A549 (cell line): Measurements from ENCODE around the gene PLA2G5. TPM values are rescaled to one million over a fixed set of nuclear protein-coding genes. Genes with fewer than 3 reads are reported as not detected.
"Not testable (repeated sequence)": the region's sequence is repeated elsewhere in the genome, so short reads cannot be mapped to it uniquely, and the experiment has no call there.

Source experiments
- ATAC-seq, 2 experiments: fragments of 200-7000 bp in 1 of 2; fragments of >200 bp in 1 of 2; cut with Nextera tagmentation in 1 of 2; cut with Tn5 transposase in 1 of 2; 3 replicates each; pipeline versions ENCODE4 v1.8.0 to v1.9.1; 2018 to 2020; ENCODE audit warnings: mild to moderate bottlenecking in 1 of 2, moderate library complexity in 1 of 2
- CTCF ChIA-PET: fragments of 300-600 bp; sonication (Branson Sonifier 250); formaldehyde crosslinking; extraction: SDS; loops from one replicate; lab custom pipeline; 2021; ENCODE audit warnings: antibody characterized with exemption, inconsistent platforms; lab: Yijun Ruan, JAX
- POLR2A ChIA-PET: fragments of 350-600 bp; formaldehyde crosslinking; extraction: SDS; loops from one replicate; lab custom pipeline; 2021; ENCODE audit warnings: antibody characterized with exemption, inconsistent platforms; lab: Yijun Ruan, JAX
- DNase-seq, 2 experiments: peaks; one replicate each; pipeline versions ENCODE4 v3.0.0 to v3.0.0-alpha.2; 2011 to 2016; ENCODE audit warnings: low read depth in 1 of 2, low spot score in 1 of 2
- FAIRE-seq: peaks from 2 replicates; lab custom pipeline; 2011; peaks lifted over from hg19 to GRCh38; lab: Jason Lieb, UNC
- H3K27ac ChIP-seq, 2 experiments: fragments of >200 bp; sonication (Bioruptor Twin); formaldehyde crosslinking; 3 replicates each; pipeline ENCODE4 v1.5.1; 2016 to 2017
- H3K4me1 ChIP-seq: fragments of >200 bp; sonication (Bioruptor Twin); formaldehyde crosslinking; 3 replicates; pipeline ENCODE4 v1.6.1; 2016
- H3K4me2 ChIP-seq: fragments of >200 bp; sonication (Bioruptor Twin); formaldehyde crosslinking; 3 replicates; pipeline ENCODE4 v1.6.1; 2016
- H3K4me3 ChIP-seq: fragments of >200 bp; sonication (Bioruptor Twin); formaldehyde crosslinking; 3 replicates; pipeline ENCODE4 v1.5.1; 2016
- H3K9me3 ChIP-seq: fragments of >200 bp; sonication (Bioruptor Twin); formaldehyde crosslinking; 3 replicates; pipeline ENCODE4 v1.6.1; 2016
- ESRRA ChIP-seq: fragments of 150-350 bp; IDR thresholded peaks from 2 replicates; pipeline ENCODE4 v1.6.1; 2014; ENCODE audit warnings: mild to moderate bottlenecking, low read length, borderline replicate concordance
- HDAC2 ChIP-seq: fragments of 200-600 bp; sonication (generic); IDR thresholded peaks from 2 replicates; pipeline ENCODE4 v1.6.1; 2016
- HOXA7 ChIP-seq: fragments of 250-450 bp; sonication (Bioruptor Pico); IDR thresholded peaks from 2 replicates; pipeline ENCODE4 v1.5.0; 2020; ENCODE audit warnings: mild to moderate bottlenecking, moderate library complexity
- HOXB13 ChIP-seq: fragments of 250-450 bp; sonication (Bioruptor Pico); IDR thresholded peaks from 2 replicates; pipeline ENCODE4 v1.5.0; 2020; ENCODE audit warnings: low read depth, mild to moderate bottlenecking, moderate library complexity
- KDM1A ChIP-seq: fragments of 200-600 bp; sonication (generic); IDR thresholded peaks from 2 replicates; pipeline ENCODE4 v1.6.1; 2016; ENCODE audit warnings: low read depth, mild to moderate bottlenecking
- KDM5A ChIP-seq: fragments of 200-600 bp; sonication (generic); IDR thresholded peaks from 2 replicates; pipeline ENCODE4 v1.6.1; 2016; ENCODE audit warnings: antibody characterized with exemption, mild to moderate bottlenecking
- MAFK ChIP-seq: fragments of 450-650 bp; IDR thresholded peaks from 2 replicates; pipeline ENCODE4 v1.6.1; 2014; ENCODE audit not compliant: partially characterized antibody
- NFE2L2 ChIP-seq: fragments of 150-350 bp; conservative IDR thresholded peaks from 2 replicates; pipeline ENCODE4 v1.6.1; 2014; ENCODE audit warnings: low read length
- POLR2A ChIP-seq: IDR thresholded peaks from 2 replicates; pipeline ENCODE4 v1.6.1; 2012; ENCODE audit warnings: mild to moderate bottlenecking, low read length
- RAD21 ChIP-seq, 2 experiments: fragments of >200 bp in 1 of 2; sonication (Bioruptor Twin) in 1 of 2; formaldehyde crosslinking in 1 of 2; IDR thresholded peaks in 1 of 2; conservative IDR thresholded peaks in 1 of 2; 2 replicates in 1 of 2; 3 replicates in 1 of 2; pipeline ENCODE4 v1.6.1; 2012 to 2018; ENCODE audit warnings: inconsistent platforms in 1 of 2
- SREBF2 ChIP-seq: fragments of 450-650 bp; IDR thresholded peaks from 2 replicates; pipeline ENCODE4 v1.6.1; 2014; ENCODE audit warnings: mild to moderate bottlenecking, moderate library complexity
- TP53 ChIP-seq: fragments of 250-450 bp; sonication (Bioruptor Pico); IDR thresholded peaks from 2 replicates; pipeline ENCODE4 v1.5.0; 2021; ENCODE audit warnings: mild to moderate bottlenecking, moderate library complexity
- ZC3H11A ChIP-seq: fragments of 450-650 bp; IDR thresholded peaks from 2 replicates; pipeline ENCODE4 v1.6.1; 2014; ENCODE audit warnings: antibody characterized with exemption, mild to moderate bottlenecking
- ZNF302 ChIP-seq: fragments of 250-450 bp; sonication (Bioruptor Pico); IDR thresholded peaks from 2 replicates; pipeline ENCODE4 v1.9.0; 2021; ENCODE audit warnings: inconsistent platforms, mild to moderate bottlenecking, moderate library complexity
- ZSCAN20 ChIP-seq: fragments of 250-450 bp; sonication (Bioruptor Pico); IDR thresholded peaks from 2 replicates; pipeline ENCODE4 v1.8.0; 2022; ENCODE audit warnings: mild to moderate bottlenecking, moderate library complexity
- WGBS: methylation state at CpG from one replicate; pipeline ENCODE4 v1.1.6; 2017; ENCODE audit errors: missing lambda C conversion rate; 5-methylcytosine and 5-hydroxymethylcytosine counted together
- polyA plus RNA-seq, 4 experiments: library from polyadenylated mRNA; depleted of rRNA in 3 of 4; stranded (reverse); fragments of >200 nt; fragmentation: RNase III in 1 of 4; extraction: RNeasy Plus Mini Kit Qiagen cat#74134 plus additional on column Dnase treatment in 1 of 4; gene quantifications; 2 replicates in 3 of 4; 3 replicates in 1 of 4; pipeline ENCODE4 v1.2.3, GENCODE V29; 2011 to 2017
- TF ChIP-seq, protein P1 (sequence below): fragments of 200-600 bp; sonication (generic); IDR thresholded peaks from 2 replicates; pipeline ENCODE4 v1.6.1; 2016; ENCODE audit warnings: antibody characterized with exemption, mild to moderate bottlenecking, moderate library complexity
- TF ChIP-seq, protein P2 (sequence below): fragments of 250-450 bp; sonication (Bioruptor Pico); IDR thresholded peaks from 2 replicates; pipeline ENCODE4 v1.5.0; 2021; ENCODE audit warnings: mild to moderate bottlenecking, moderate library complexity, borderline replicate concordance
- TF ChIP-seq, protein P3 (sequence below): fragments of >200 bp; sonication (Bioruptor Twin); formaldehyde crosslinking; IDR thresholded peaks from 3 replicates; pipeline ENCODE4 v1.5.1; 2016
- TF ChIP-seq, protein P4 (sequence below): IDR thresholded peaks from 2 replicates; pipeline ENCODE4 v1.6.1; 2012; ENCODE audit warnings: low read depth, borderline replicate concordance
- TF ChIP-seq, protein P5 (sequence below): fragments of 250-450 bp; sonication (Bioruptor Pico); IDR thresholded peaks from 2 replicates; pipeline ENCODE4 v1.5.0; 2020; ENCODE audit warnings: low read depth, mild to moderate bottlenecking, moderate library complexity
- TF ChIP-seq, protein P6 (sequence below): fragments of >200 bp; sonication (Bioruptor Twin); formaldehyde crosslinking; IDR thresholded peaks from 2 replicates; pipeline ENCODE4 v1.6.1; 2016

Gene PLA2G5
- polyA plus RNA-seq, 2 of the 4 experiments (the other 2 are of a cell fraction): not detected

DNA sequence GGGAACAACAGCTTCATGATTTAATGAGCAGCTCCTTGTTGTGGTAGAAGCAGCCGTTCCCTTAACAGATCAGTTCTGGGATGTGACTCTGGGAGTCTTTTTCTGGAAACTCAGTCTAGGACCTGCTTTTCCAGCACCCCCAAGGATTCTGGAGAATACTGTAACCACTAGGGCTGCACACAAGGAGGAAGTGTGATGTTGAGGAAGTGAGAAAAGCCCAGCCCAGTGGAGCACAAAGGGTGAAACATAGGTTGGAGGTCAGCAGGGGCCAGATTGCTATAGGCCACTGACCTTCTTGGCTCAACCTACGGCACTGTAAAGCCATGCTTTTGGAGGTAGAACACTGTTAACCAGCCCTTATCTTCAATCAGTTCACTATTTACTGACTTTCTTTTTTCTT, 10.1 kb upstream of the PLA2G5 start (continued):
- TF ChIP-seq, protein P1, sequence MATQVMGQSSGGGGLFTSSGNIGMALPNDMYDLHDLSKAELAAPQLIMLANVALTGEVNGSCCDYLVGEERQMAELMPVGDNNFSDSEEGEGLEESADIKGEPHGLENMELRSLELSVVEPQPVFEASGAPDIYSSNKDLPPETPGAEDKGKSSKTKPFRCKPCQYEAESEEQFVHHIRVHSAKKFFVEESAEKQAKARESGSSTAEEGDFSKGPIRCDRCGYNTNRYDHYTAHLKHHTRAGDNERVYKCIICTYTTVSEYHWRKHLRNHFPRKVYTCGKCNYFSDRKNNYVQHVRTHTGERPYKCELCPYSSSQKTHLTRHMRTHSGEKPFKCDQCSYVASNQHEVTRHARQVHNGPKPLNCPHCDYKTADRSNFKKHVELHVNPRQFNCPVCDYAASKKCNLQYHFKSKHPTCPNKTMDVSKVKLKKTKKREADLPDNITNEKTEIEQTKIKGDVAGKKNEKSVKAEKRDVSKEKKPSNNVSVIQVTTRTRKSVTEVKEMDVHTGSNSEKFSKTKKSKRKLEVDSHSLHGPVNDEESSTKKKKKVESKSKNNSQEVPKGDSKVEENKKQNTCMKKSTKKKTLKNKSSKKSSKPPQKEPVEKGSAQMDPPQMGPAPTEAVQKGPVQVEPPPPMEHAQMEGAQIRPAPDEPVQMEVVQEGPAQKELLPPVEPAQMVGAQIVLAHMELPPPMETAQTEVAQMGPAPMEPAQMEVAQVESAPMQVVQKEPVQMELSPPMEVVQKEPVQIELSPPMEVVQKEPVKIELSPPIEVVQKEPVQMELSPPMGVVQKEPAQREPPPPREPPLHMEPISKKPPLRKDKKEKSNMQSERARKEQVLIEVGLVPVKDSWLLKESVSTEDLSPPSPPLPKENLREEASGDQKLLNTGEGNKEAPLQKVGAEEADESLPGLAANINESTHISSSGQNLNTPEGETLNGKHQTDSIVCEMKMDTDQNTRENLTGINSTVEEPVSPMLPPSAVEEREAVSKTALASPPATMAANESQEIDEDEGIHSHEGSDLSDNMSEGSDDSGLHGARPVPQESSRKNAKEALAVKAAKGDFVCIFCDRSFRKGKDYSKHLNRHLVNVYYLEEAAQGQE: no peak
- TF ChIP-seq ZSCAN20: no peak

DNA sequence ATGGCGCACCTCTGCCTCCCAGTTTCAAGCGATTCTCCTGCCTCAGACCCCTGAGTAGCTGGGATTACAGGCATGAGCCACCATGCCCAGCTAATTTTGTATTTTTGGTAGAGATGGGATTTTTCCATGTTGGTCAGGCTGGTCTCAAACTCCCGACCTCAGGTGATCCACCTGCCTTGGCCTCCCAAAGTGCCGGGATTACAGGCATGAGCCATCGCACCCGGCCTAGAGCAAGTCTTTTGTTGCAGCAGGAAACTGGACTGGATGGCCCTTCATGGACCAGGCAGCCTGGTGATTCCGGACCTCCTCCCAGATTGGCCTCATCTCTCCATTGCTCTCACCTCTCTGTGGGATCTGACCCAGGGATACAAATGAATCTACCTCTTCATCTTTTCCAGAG, 9.2 kb upstream of the PLA2G5 start:
- 78% methylated on average over 2 of the region's 7 CpGs for WGBS
- POLR2A ChIA-PET, CTCF ChIA-PET, H3K9me3 ChIP-seq, ATAC-seq, FAIRE-seq, H3K27ac ChIP-seq, DNase-seq, H3K4me3 ChIP-seq, H3K4me1 ChIP-seq, H3K4me2 ChIP-seq: not testable (repeated sequence)

DNA sequence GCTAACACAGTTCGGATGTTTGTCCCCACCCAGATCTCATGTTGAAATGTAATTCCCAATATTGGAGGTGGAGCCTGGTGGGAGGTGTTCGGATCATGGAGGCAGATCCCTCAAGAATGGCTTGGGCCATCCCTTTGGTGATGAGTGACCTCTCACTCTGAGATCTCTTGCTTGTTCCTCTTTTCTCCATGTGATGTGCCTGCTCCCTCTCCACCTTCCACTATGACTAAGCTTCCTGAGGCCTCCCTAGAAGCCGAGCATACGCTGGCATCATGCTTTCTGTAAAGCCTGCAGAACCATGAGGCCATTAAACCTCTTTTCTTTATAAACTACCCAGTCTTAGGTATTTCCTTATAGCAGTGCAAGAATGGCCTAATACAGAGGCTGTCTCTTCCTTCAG, 8.1 kb upstream of the PLA2G5 start:
- ChIA-PET POLR2A (no interaction called here), CTCF (no interaction called here)
- H3K27ac ChIP-seq: no peak overlapping the region
- H3K4me2 ChIP-seq: no peak overlapping the region
- H3K9me3 ChIP-seq: no peaks in the 10 kb centered on the region
- TF ChIP-seq TP53: no peak
- TF ChIP-seq, protein P2, sequence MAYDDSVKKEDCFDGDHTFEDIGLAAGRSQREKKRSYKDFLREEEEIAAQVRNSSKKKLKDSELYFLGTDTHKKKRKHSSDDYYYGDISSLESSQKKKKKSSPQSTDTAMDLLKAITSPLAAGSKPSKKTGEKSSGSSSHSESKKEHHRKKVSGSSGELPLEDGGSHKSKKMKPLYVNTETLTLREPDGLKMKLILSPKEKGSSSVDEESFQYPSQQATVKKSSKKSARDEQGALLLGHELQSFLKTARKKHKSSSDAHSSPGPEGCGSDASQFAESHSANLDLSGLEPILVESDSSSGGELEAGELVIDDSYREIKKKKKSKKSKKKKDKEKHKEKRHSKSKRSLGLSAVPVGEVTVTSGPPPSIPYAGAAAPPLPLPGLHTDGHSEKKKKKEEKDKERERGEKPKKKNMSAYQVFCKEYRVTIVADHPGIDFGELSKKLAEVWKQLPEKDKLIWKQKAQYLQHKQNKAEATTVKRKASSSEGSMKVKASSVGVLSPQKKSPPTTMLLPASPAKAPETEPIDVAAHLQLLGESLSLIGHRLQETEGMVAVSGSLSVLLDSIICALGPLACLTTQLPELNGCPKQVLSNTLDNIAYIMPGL (CRISPR knock-in tag): no peak
- TF ChIP-seq, protein P3, sequence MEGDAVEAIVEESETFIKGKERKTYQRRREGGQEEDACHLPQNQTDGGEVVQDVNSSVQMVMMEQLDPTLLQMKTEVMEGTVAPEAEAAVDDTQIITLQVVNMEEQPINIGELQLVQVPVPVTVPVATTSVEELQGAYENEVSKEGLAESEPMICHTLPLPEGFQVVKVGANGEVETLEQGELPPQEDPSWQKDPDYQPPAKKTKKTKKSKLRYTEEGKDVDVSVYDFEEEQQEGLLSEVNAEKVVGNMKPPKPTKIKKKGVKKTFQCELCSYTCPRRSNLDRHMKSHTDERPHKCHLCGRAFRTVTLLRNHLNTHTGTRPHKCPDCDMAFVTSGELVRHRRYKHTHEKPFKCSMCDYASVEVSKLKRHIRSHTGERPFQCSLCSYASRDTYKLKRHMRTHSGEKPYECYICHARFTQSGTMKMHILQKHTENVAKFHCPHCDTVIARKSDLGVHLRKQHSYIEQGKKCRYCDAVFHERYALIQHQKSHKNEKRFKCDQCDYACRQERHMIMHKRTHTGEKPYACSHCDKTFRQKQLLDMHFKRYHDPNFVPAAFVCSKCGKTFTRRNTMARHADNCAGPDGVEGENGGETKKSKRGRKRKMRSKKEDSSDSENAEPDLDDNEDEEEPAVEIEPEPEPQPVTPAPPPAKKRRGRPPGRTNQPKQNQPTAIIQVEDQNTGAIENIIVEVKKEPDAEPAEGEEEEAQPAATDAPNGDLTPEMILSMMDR: no peak
- TF ChIP-seq, protein P4, sequence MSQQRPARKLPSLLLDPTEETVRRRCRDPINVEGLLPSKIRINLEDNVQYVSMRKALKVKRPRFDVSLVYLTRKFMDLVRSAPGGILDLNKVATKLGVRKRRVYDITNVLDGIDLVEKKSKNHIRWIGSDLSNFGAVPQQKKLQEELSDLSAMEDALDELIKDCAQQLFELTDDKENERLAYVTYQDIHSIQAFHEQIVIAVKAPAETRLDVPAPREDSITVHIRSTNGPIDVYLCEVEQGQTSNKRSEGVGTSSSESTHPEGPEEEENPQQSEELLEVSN: no peak
- no peak for TF ChIP-seq POLR2A
- TF ChIP-seq ESRRA: no peak
- TF ChIP-seq SREBF2: no peak
- no peak for TF ChIP-seq HOXA7 (CRISPR knock-in tag)
- no peak for TF ChIP-seq KDM5A
- no peak for TF ChIP-seq RAD21 (conservative IDR thresholded peaks at IDR 0.05 in 1 of 2, IDR thresholded peaks at IDR 0.05 in 1 of 2)
- TF ChIP-seq, protein P5, sequence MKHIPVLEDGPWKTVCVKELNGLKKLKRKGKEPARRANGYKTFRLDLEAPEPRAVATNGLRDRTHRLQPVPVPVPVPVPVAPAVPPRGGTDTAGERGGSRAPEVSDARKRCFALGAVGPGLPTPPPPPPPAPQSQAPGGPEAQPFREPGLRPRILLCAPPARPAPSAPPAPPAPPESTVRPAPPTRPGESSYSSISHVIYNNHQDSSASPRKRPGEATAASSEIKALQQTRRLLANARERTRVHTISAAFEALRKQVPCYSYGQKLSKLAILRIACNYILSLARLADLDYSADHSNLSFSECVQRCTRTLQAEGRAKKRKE (CRISPR knock-in tag): no peak
- no peak for TF ChIP-seq ZNF302 (CRISPR knock-in tag)
- no peak for TF ChIP-seq NFE2L2
- TF ChIP-seq, protein P6, sequence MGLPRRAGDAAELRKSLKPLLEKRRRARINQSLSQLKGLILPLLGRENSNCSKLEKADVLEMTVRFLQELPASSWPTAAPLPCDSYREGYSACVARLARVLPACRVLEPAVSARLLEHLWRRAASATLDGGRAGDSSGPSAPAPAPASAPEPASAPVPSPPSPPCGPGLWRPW: no peak
- TF ChIP-seq MAFK: no peak
- no peak for TF ChIP-seq HDAC2
- TF ChIP-seq HOXB13 (CRISPR knock-in tag): no peak
- no peak for TF ChIP-seq KDM1A
- TF ChIP-seq ZSCAN20: no peak
- no peak for TF ChIP-seq ZC3H11A
- 75% methylated on average over 4 of the region's 4 CpGs for WGBS
- no peaks in the 10 kb centered on the region for H3K4me1 ChIP-seq
- no peak overlapping the region for H3K4me3 ChIP-seq
- ATAC-seq (no peak), FAIRE-seq (no peak), DNase-seq (no peak)
